HG03520 (cell line): ENCODE measurements around the gene SRRM4.

Source experiments
- ATAC-seq: cut with Tn5 transposase; IDR thresholded peaks from one replicate; pipeline ENCODE4 v1.9.1; 2021; ENCODE audit warnings: mild to moderate bottlenecking, moderate library complexity; ENCODE audit not compliant: unreplicated experiment

SRRM4 gene

GRCh38 chr12:119159844-119160243 is 178.5 kb downstream of the SRRM4 start:
- ATAC-seq, result no peak

- ATAC-seq, result no peak
Observed at GRCh38 chr12:119167902-119168301, 186.6 kb downstream of the SRRM4 start.

GRCh38 chr12:119168721-119169120 is 187.4 kb downstream of the SRRM4 start:
- no peak for ATAC-seq

- ATAC-seq, result no peak
Observed at GRCh38 chr12:119169150-119169549, 187.8 kb downstream of the SRRM4 start.

- no peak for ATAC-seq
Observed at GRCh38 chr12:119171291-119171690, 189.9 kb downstream of the SRRM4 start.

GRCh38 chr12:119171691-119172425 is 190.5 kb downstream of the SRRM4 start:
- no peak for ATAC-seq

- no peak for ATAC-seq
Observed at GRCh38 chr12:119175081-119175480, 193.7 kb downstream of the SRRM4 start.

GRCh38 chr12:119176267-119177055 is 195.1 kb downstream of the SRRM4 start:
- no peak for ATAC-seq

GRCh38 chr12:119177056-119177325 is 195.7 kb downstream of the SRRM4 start:
- no peak for ATAC-seq

GRCh38 chr12:119177724-119178380 is 196.5 kb downstream of the SRRM4 start:
- ATAC-seq, result no peak

GRCh38 chr12:119178544-119179334 is 197.4 kb downstream of the SRRM4 start, which contains the start of gene HSPB8:
TSS of gene HSPB8 (plus strand) at chr12:119178931. CDS start at chr12:119179313, 382 bp downstream.
- no peak for ATAC-seq

GRCh38 chr12:119179335-119180021 is 198.1 kb downstream of the SRRM4 start:
- ATAC-seq, result no peak

- no peak for ATAC-seq
Observed at GRCh38 chr12:119180380-119181040, 199.2 kb downstream of the SRRM4 start.

GRCh38 chr12:119181202-119181601 is 199.9 kb downstream of the SRRM4 start:
- no peak for ATAC-seq

- ATAC-seq, result no peak
Observed at GRCh38 chr12:119181944-119182343, 200.6 kb downstream of the SRRM4 start.

- no peak for ATAC-seq
Observed at GRCh38 chr12:119182701-119183493, 201.6 kb downstream of the SRRM4 start.

GRCh38 chr12:119183942-119184695 is 202.8 kb downstream of the SRRM4 start:
- ATAC-seq, result no peak

GRCh38 chr12:119195256-119195655 is 213.9 kb downstream of the SRRM4 start:
- no peak for ATAC-seq
